GM12892 (cell line): ENCODE data around the gene MEA1.

ENCODE experiments used
- POLR2A ChIP-seq: IDR thresholded peaks from 2 replicates; pipeline ENCODE4 v1.6.1; 2011; ENCODE audit warnings: low read depth, low read length, control low read depth
- POLR2AphosphoS5 ChIP-seq: IDR thresholded peaks from 2 replicates; pipeline ENCODE4 v1.6.1; 2011; ENCODE audit warnings: low read depth, low read length, control low read depth
- TAF1 ChIP-seq: IDR thresholded peaks from 2 replicates; pipeline ENCODE4 v1.6.1; 2011; ENCODE audit warnings: low read depth, mild to moderate bottlenecking, control low read depth, low read length, borderline replicate concordance

- TF ChIP-seq POLR2AphosphoS5 = no peak
- TF ChIP-seq POLR2A = no peak
- no peak for TF ChIP-seq TAF1
Measured at GRCh38 chr6:42989923-42990322, 23.8 kb downstream of the MEA1 start.
